ENCODE results near the gene DHRS13. TPM values are rescaled to one million over a fixed set of nuclear protein-coding genes. Genes with fewer than 3 reads are reported as not detected.
"Not testable (repeated sequence)": the region's sequence is repeated elsewhere in the genome, so short reads cannot be mapped to it uniquely, and the experiment has no call there.

The DHRS13 gene
- total RNA-seq, 1 donor from 2014 or later = 25.9 TPM

DNA sequence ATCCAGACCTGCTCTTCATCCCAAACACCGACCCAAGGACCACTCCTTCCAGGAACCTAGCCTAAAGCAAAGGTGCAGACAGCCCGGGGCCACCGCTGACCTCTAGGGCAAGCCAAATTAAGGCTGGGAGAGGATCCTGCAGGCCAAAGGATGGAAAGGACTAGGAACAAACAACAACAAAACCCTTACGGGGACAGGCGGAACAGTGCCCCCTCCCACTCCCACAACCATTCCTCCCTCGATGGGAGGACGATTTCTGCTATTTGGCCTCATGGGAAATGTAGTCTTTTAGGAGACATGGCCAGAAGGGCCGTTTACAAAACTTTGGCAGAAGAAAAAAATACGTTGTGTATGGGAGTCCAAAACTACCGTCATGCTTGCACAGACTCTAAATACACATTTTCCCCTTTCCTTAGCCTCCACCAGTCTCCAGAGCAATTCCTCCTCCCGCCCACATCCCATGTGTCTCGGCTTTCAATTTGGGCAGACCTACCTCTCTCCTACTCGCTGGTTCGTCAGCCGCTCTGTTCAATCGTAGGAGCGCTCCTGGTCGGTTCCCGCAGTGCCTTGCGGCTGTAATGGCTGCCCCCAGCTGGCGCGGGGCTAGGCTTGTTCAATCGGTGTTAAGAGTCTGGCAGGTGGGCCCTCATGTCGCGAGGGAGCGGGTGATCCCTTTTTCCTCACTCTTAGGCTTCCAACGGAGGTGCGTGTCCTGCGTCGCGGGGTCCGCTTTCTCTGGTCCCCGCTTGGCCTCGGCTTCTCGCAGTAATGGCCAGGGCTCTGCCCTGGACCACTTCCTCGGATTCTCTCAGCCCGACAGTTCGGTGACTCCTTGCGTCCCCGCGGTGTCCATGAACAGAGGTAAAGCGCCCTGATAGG is 48.2 kb downstream of the DHRS13 start, which contains the start of gene ERAL1:
TSS of gene ERAL1 (plus strand) at position 560 of the 879 bp plus-strand sequence. CDS start at position 579, 19 bp downstream.
- peak; percentile 62 for DNase-seq (ENCODE audit: low spot score, unreplicated experiment)
- Mint-ChIP-seq H3K27ac (peak within 1 kb of the TSS; percentile 96), H3K4me3 (ENCODE audit: low read depth) (peak within 1 kb of the TSS; percentile 94), H3K4me1 (ENCODE audit: low read depth) (peaks cover 8% of the 10 kb centered on the region), H3K36me3 (ENCODE audit: insufficient read depth) (peaks cover 8% of the 10 kb centered on the region), H3K9me3 (ENCODE audit: low read depth) (no peaks in the 10 kb centered on the region), H3K27me3 (no peaks in the 10 kb centered on the region)
- TF ChIP-seq, protein P1, sequence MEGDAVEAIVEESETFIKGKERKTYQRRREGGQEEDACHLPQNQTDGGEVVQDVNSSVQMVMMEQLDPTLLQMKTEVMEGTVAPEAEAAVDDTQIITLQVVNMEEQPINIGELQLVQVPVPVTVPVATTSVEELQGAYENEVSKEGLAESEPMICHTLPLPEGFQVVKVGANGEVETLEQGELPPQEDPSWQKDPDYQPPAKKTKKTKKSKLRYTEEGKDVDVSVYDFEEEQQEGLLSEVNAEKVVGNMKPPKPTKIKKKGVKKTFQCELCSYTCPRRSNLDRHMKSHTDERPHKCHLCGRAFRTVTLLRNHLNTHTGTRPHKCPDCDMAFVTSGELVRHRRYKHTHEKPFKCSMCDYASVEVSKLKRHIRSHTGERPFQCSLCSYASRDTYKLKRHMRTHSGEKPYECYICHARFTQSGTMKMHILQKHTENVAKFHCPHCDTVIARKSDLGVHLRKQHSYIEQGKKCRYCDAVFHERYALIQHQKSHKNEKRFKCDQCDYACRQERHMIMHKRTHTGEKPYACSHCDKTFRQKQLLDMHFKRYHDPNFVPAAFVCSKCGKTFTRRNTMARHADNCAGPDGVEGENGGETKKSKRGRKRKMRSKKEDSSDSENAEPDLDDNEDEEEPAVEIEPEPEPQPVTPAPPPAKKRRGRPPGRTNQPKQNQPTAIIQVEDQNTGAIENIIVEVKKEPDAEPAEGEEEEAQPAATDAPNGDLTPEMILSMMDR (IDR thresholded peaks at IDR 0.05; ENCODE audit: unreplicated experiment) = peak; percentile 6

DNA sequence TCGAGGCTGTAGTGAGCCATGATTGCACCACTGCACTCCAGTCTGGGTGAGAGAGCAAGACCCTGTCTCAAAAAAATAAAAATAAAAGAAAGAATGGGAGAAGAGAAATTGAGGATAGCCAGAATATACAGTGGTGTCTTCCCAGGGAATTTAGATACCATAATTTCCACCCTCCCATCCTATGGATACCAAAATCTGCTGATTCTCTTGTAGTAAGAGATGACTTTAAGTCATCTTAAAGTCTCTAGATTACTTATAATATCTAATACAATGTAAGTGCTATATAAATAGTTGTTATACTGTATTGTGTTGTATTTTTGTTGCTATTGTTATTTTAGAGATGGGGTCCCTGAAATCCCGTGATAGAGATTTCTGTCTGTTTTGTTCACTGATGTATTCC is 49.6 kb downstream of the DHRS13 start:
- no peak overlapping the region for H3K4me3 Mint-ChIP-seq (ENCODE audit: low read depth)
- no peak overlapping the region for H3K27ac Mint-ChIP-seq

DNA sequence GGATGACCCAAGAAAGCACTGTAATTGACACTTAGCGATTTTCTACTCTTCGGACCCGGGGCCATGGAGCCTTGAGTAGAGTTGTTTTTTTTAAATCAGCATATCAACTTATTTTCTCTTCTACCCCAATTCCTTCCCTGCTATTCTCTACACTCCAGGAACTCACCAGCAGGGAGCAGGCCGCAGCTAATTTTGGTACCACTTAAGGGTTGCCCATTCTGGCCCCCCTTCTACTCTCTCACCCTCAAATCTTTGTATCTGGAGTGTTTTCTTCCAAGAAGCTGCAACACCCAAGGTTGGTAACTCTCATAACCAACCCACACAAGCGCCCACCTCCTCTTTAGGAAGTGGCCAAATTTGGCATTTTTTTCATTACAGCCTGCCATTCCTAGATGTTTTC is 53.6 kb downstream of the DHRS13 start:
- no peak overlapping the region for H3K4me3 Mint-ChIP-seq (ENCODE audit: low read depth)
- H3K9me3 Mint-ChIP-seq (ENCODE audit: low read depth) = no peaks in the 10 kb centered on the region
- DNase-seq (ENCODE audit: low spot score, unreplicated experiment) = no peak
- TF ChIP-seq, protein P1 (IDR thresholded peaks at IDR 0.05; ENCODE audit: unreplicated experiment) = no peak
- H3K27me3 Mint-ChIP-seq = no peaks in the 10 kb centered on the region
- no peaks in the 10 kb centered on the region for H3K36me3 Mint-ChIP-seq (ENCODE audit: insufficient read depth)
- H3K4me1 Mint-ChIP-seq (ENCODE audit: low read depth) = peaks cover 1% of the 10 kb centered on the region
- no peak overlapping the region for H3K27ac Mint-ChIP-seq

More for the DNA sequence above, 49.6 kb downstream of the DHRS13 start:
- TF ChIP-seq, protein P1 (IDR thresholded peaks at IDR 0.05; ENCODE audit: unreplicated experiment) = no peak
- H3K4me1 Mint-ChIP-seq (ENCODE audit: low read depth) = peaks cover 8% of the 10 kb centered on the region
- H3K36me3 Mint-ChIP-seq (ENCODE audit: insufficient read depth) = peaks cover 2% of the 10 kb centered on the region
- DNase-seq (ENCODE audit: low spot score, unreplicated experiment) = no peak
- no peaks in the 10 kb centered on the region for H3K27me3 Mint-ChIP-seq
- H3K9me3 Mint-ChIP-seq (ENCODE audit: low read depth) = no peaks in the 10 kb centered on the region

DNA sequence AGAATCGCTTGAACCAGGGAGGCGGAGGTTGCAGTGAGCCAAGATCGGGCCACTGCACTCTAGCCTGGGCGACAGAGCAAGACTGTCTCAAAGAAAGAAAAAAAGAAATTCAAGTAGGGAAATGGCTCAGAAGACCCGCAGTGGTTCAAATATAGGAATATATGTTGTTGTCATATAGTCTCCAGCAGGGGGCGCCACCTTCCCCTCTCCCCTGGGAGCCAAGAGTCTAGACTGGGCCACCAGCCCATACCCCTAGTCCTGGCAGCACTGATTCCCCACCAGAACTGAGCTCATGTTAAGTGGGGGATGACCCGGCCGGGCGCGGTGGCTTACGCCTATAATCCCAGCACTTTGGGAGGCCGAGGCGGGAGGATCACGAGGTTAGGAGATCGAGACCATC is 54.2 kb downstream of the DHRS13 start:
- H3K4me3 Mint-ChIP-seq (ENCODE audit: low read depth); H3K36me3 Mint-ChIP-seq (ENCODE audit: insufficient read depth); H3K9me3 Mint-ChIP-seq (ENCODE audit: low read depth); H3K27ac Mint-ChIP-seq; H3K4me1 Mint-ChIP-seq (ENCODE audit: low read depth); H3K27me3 Mint-ChIP-seq; DNase-seq (ENCODE audit: low spot score, unreplicated experiment): not testable (repeated sequence)
- TF ChIP-seq, protein P1 (IDR thresholded peaks at IDR 0.05; ENCODE audit: unreplicated experiment) = peak; percentile 39

Small RNAs within 50 kb of the gene (microRNA-seq; reads per million reads assigned to microRNA genes)
- gene MIR451B (ENCODE audit: borderline number of aligned reads, unreplicated experiment) = not detected

Other genes starting within 250 kb of the DHRS13 start
- 53.3 and 57.9 TPM in 2 replicates for gene SDF2, start 241.2 kb downstream of the DHRS13 start, total RNA-seq
- 80.0 and 88.0 TPM in 2 replicates for gene SUPT6H, start 240.9 kb downstream of the DHRS13 start, total RNA-seq
- 15.2 and 16.3 TPM in 2 replicates for gene PROCA1, start 191.2 kb downstream of the DHRS13 start, total RNA-seq
- gene RAB34, start 185.2 kb downstream of the DHRS13 start, total RNA-seq = 147 and 150 TPM in 2 replicates
- 1,486 and 1,562 TPM in 2 replicates for gene RPL23A, start 183.1 kb downstream of the DHRS13 start, total RNA-seq
- gene TLCD1, start 176.8 kb downstream of the DHRS13 start, total RNA-seq = 14.0 and 15.5 TPM in 2 replicates
- gene NEK8, start 174.3 kb downstream of the DHRS13 start, total RNA-seq = 15.4 and 16.8 TPM in 2 replicates
- 254 and 260 TPM in 2 replicates for gene TRAF4, start 159.1 kb downstream of the DHRS13 start, total RNA-seq
- 48.9 and 58.7 TPM in 2 replicates for gene FAM222B, start 60.3 kb downstream of the DHRS13 start, total RNA-seq
- gene ERAL1, start 48.1 kb downstream of the DHRS13 start, total RNA-seq = 49.2 and 49.7 TPM in 2 replicates
- 125 and 131 TPM in 2 replicates for gene FLOT2, start 5.3 kb downstream of the DHRS13 start, total RNA-seq
- gene PHF12, start 48.4 kb upstream of the DHRS13 start, total RNA-seq = 70.4 and 71.8 TPM in 2 replicates
- 9.8 and 10.1 TPM in 2 replicates for gene SEZ6, start 103.0 kb upstream of the DHRS13 start, total RNA-seq
- gene PIPOX, start 140.1 kb upstream of the DHRS13 start, total RNA-seq = 4.3 and 5.3 TPM in 2 replicates